Prostate gland (tissue), 2 donors: ENCODE results near the gene AGBL4.

Experiments used
- POLR2A ChIP-seq: fragments of 450-650 bp; IDR thresholded peaks from one replicate; pipeline ENCODE4 v1.6.1; 2016; ENCODE audit warnings: antibody characterized with exemption, mild to moderate bottlenecking
- POLR2AphosphoS5 ChIP-seq: sonication (generic); formaldehyde crosslinking; IDR thresholded peaks from one replicate; pipeline ENCODE4 v1.6.1; 2017; ENCODE audit warnings: antibody characterized with exemption
- TF ChIP-seq, protein P1 (sequence below), 4 experiments: fragments of 200-600 bp in 2 of 4; fragments of 450-650 bp in 2 of 4; sonication (generic) in 2 of 4; IDR thresholded peaks; 1 replicate in 3 of 4; 2 replicates in 1 of 4; pipeline ENCODE4 v1.5.1; 2016 to 2019; ENCODE audit warnings: antibody characterized with exemption in 4 of 4, mild to moderate bottlenecking in 2 of 4, moderate library complexity in 2 of 4

- TF ChIP-seq, protein P1, sequence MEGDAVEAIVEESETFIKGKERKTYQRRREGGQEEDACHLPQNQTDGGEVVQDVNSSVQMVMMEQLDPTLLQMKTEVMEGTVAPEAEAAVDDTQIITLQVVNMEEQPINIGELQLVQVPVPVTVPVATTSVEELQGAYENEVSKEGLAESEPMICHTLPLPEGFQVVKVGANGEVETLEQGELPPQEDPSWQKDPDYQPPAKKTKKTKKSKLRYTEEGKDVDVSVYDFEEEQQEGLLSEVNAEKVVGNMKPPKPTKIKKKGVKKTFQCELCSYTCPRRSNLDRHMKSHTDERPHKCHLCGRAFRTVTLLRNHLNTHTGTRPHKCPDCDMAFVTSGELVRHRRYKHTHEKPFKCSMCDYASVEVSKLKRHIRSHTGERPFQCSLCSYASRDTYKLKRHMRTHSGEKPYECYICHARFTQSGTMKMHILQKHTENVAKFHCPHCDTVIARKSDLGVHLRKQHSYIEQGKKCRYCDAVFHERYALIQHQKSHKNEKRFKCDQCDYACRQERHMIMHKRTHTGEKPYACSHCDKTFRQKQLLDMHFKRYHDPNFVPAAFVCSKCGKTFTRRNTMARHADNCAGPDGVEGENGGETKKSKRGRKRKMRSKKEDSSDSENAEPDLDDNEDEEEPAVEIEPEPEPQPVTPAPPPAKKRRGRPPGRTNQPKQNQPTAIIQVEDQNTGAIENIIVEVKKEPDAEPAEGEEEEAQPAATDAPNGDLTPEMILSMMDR (IDR thresholded peaks at IDR 0.05), result no peak
- TF ChIP-seq POLR2AphosphoS5, result no peak
- no peak for TF ChIP-seq POLR2A
These were observed 1295.2 kb downstream of the AGBL4 start for GRCh38 chr1:48728584-48728983.
